ENCODE results near the gene AATK. TPM values are rescaled to one million over a fixed set of nuclear protein-coding genes. Genes with fewer than 3 reads are reported as not detected.

Gene AATK
- total and polyA plus RNA-seq, 9 of the 15 experiments (the other 6 are each of a cell fraction or from before 2014, with no cell fraction given): 0.11 to 0.55 (median 0.38) TPM; not detected in 5

- in situ Hi-C loops (cut with MboI) (no loop called here), intact Hi-C loops (cut with micrococcal nuclease) (no loop called here)
- WGBS (ENCODE audit: insufficient coverage, low coverage, missing lambda C conversion rate): 87% methylated on average over 39 of the region's 42 CpGs
- no peak for DNase-seq (ENCODE audit: extremely low read depth in 1 of 4, low spot score in 3 of 4)
- Histone ChIP-seq H3K4me1 (replicated peaks in 1 of 2; ENCODE audit: control insufficient read depth in 2 of 2, insufficient read depth in 2 of 2, low read length in 2 of 2) (peaks cover 0 to 29% of the 10 kb centered on the region in 2 experiments; a peak in 1 of 5 replicates), H3K27me3 (ENCODE audit: control insufficient read depth in 2 of 2, insufficient read depth in 2 of 2, low read length in 2 of 2) (no peaks in the 10 kb centered on the region), H4K20me1 (replicated peaks; ENCODE audit: control insufficient read depth, insufficient read depth, low read length) (peaks cover 15% of the 10 kb centered on the region; the same call in 1 of the 2 replicates), H2AFZ (ENCODE audit: low read depth, low read length) (no peak overlapping the region), H3K4me3 (no peak overlapping the region), H3K4me2 (ENCODE audit: insufficient read depth, low read length) (no peak overlapping the region), H3K27ac (ENCODE audit: extremely low read depth, low read depth, low read length) (no peak overlapping the region; the same call in 2 of the 3 replicates), H3K9me3 (replicated peaks; ENCODE audit: control insufficient read depth, insufficient read depth, low read depth, low read length) (no peaks in the 10 kb centered on the region), H3K36me3 (ENCODE audit: control insufficient read depth, insufficient read depth, low read length) (peaks cover 19% of the 10 kb centered on the region; the same call in 2 of the 3 replicates), H3K79me2 (ENCODE audit: control insufficient read depth, insufficient read depth, low read length) (no peaks in the 10 kb centered on the region), H3K9me1 (ENCODE audit: control insufficient read depth, insufficient read depth, low read length) (no peaks in the 10 kb centered on the region), H3K9ac (ENCODE audit: insufficient read depth in 1 of 2, low read depth in 2 of 2, low read length in 2 of 2) (peak overlapping the region in 1 of 2 experiments; percentile 36; a peak in 1 of 4 replicates)
- FAIRE-seq: no peak
- no TSS peak for BruUV-seq (replicated peaks)
- ATAC-seq: no peak
- 0 out of 2 replicates have a peak, but pooled peaks have one; percentile 8 for TF ChIP-seq IRF2 (CRISPR knock-in tag; IDR thresholded peaks at IDR 0.05)
- TF ChIP-seq TCF7L2 (IDR thresholded peaks at IDR 0.05; ENCODE audit: low read depth, low read length): no peak
- ChIA-PET POLR2A (no interaction called here), CTCF (ENCODE audit: low intra/inter-chr PET ratio) (no interaction called here)
These were observed 91.8 kb downstream of the AATK start for GRCh38 chr17:81073967-81074839.
